H1 (cell line): ENCODE results near the gene PLXNA4. TPM values are rescaled to one million over a fixed set of nuclear protein-coding genes. Genes with fewer than 3 reads are reported as not detected.

Source experiments
- CTCF ChIA-PET: fragments of 300-600 bp; sonication (Branson Sonifier 250); formaldehyde crosslinking; loops from one replicate; lab custom pipeline; 2021; ENCODE audit not compliant: partially characterized antibody; lab: Charles Lee
- POLR2A ChIA-PET: fragments of 300-600 bp; sonication (Branson Sonifier 250); formaldehyde crosslinking; loops from one replicate; lab custom pipeline; 2021; ENCODE audit warnings: inconsistent platforms; ENCODE audit not compliant: partially characterized antibody; lab: Charles Lee
- DNase-seq, 2 experiments: peaks; one replicate each; pipeline versions ENCODE4 v3.0.0 to v3.0.0-alpha.2; 2010 to 2022; ENCODE audit warnings: low spot score in 2 of 2, low read depth in 1 of 2, mixed read lengths in 1 of 2
- FAIRE-seq: peaks from 2 replicates; lab custom pipeline; 2011; peaks lifted over from hg19 to GRCh38; lab: Jason Lieb, UNC
- H2AFZ ChIP-seq: 2 replicates; pipeline ENCODE4 v1.8.1; 2012; ENCODE audit warnings: low read length, inconsistent platforms
- H2AK5ac ChIP-seq: 2 replicates; pipeline ENCODE4 v1.6.1; 2013; ENCODE audit warnings: low read depth, low read length
- H2BK120ac ChIP-seq: replicated peaks from 2 replicates; pipeline ENCODE3; 2013; ENCODE audit warnings: low read depth, low read length, inconsistent platforms
- H2BK12ac ChIP-seq: 2 replicates; pipeline ENCODE4 v1.6.1; 2013; ENCODE audit warnings: low read depth, low read length
- H2BK15ac ChIP-seq: 2 replicates; pipeline ENCODE4 v1.6.1; 2013; ENCODE audit warnings: low read length
- H2BK20ac ChIP-seq: 2 replicates; pipeline ENCODE4 v1.6.1; 2013; ENCODE audit warnings: low read length
- H2BK5ac ChIP-seq: 2 replicates; pipeline ENCODE4 v1.6.1; 2013; ENCODE audit warnings: low read depth, low read length
- H3K14ac ChIP-seq: 2 replicates; pipeline ENCODE4 v1.6.1; 2013; ENCODE audit warnings: inconsistent platforms; ENCODE audit not compliant: insufficient read length
- H3K18ac ChIP-seq: 2 replicates; pipeline ENCODE4 v1.6.1; 2013; ENCODE audit warnings: low read length; ENCODE audit errors: extremely low read depth
- H3K23ac ChIP-seq: 2 replicates; pipeline ENCODE4 v1.6.1; 2013; ENCODE audit warnings: inconsistent platforms; ENCODE audit not compliant: insufficient read length
- H3K23me2 ChIP-seq: 2 replicates; pipeline ENCODE4 v1.6.1; 2013; ENCODE audit warnings: low read depth, low read length
- H3K27ac ChIP-seq: 2 replicates; pipeline ENCODE4 v1.6.1; 2011; ENCODE audit warnings: low read depth, low read length, inconsistent platforms
- H3K27me3 ChIP-seq, 4 experiments: replicated peaks in 1 of 4; 1 replicate in 1 of 4; 2 replicates in 3 of 4; pipeline versions ENCODE4 v1.6.1 to v1.8.1; 2011 to 2013; ENCODE audit warnings: low read length in 3 of 4, mild to moderate bottlenecking in 3 of 4, inconsistent platforms in 2 of 4, mixed read lengths in 2 of 4, moderate library complexity in 1 of 4; ENCODE audit not compliant: control insufficient read depth in 3 of 4, insufficient read depth in 3 of 4; ENCODE audit errors: extremely low read depth in 1 of 4
- H3K36me3 ChIP-seq, 4 experiments: 2 replicates each; pipeline versions ENCODE4 v1.6.1 to v1.8.1; 2011 to 2013; ENCODE audit warnings: mild to moderate bottlenecking in 4 of 4, low read length in 3 of 4, moderate library complexity in 2 of 4, control low read depth in 1 of 4, inconsistent platforms in 1 of 4; ENCODE audit not compliant: insufficient read depth in 4 of 4, control insufficient read depth in 2 of 4
- H3K4ac ChIP-seq: replicated peaks from 2 replicates; pipeline ENCODE3; 2013; ENCODE audit warnings: low read length, low read depth, mixed read lengths, inconsistent platforms; ENCODE audit not compliant: insufficient read length
- H3K4me1 ChIP-seq, 4 experiments: replicated peaks in 1 of 4; 1 replicate in 1 of 4; 2 replicates in 3 of 4; pipeline versions ENCODE4 v1.6.1 to v1.8.1; 2011 to 2013; ENCODE audit warnings: low read length in 3 of 4, inconsistent platforms in 2 of 4, mixed read lengths in 1 of 4; ENCODE audit not compliant: insufficient read depth in 4 of 4, control insufficient read depth in 3 of 4
- H3K4me2 ChIP-seq, 2 experiments: 2 replicates each; pipeline versions ENCODE4 v1.6.1 to v1.8.1; 2011 to 2013; ENCODE audit warnings: low read depth in 2 of 2, low read length in 2 of 2, control low read depth in 1 of 2, inconsistent platforms in 1 of 2, mild to moderate bottlenecking in 1 of 2; ENCODE audit not compliant: insufficient read depth in 1 of 2
- H3K4me3 ChIP-seq, 4 experiments: fragments of 200-600, 300-600 bp in 1 of 4; sonication (generic), shearing (Covaris generic), sonication (Bioruptor Twin) in 1 of 4; 2 replicates each; pipeline versions ENCODE4 v1.5.1 to v1.8.1; 2011 to 2016; ENCODE audit warnings: low read length in 4 of 4, low read depth in 3 of 4, control low read depth in 2 of 4, inconsistent platforms in 2 of 4, mild to moderate bottlenecking in 2 of 4, mixed read lengths in 1 of 4, moderate library complexity in 1 of 4; ENCODE audit not compliant: insufficient read depth in 2 of 4; ENCODE audit errors: extremely low read depth in 1 of 4
- H3K56ac ChIP-seq: replicated peaks from 2 replicates; pipeline ENCODE3; 2013; ENCODE audit warnings: low read depth, mild to moderate bottlenecking, mixed read lengths, low read length, inconsistent platforms; ENCODE audit not compliant: insufficient read length
- H3K79me1 ChIP-seq: 2 replicates; pipeline ENCODE4 v1.6.1; 2013; ENCODE audit warnings: low read depth, low read length, control low read depth
- H3K79me2 ChIP-seq, 2 experiments: 2 replicates each; pipeline versions ENCODE4 v1.6.1 to v1.8.1; 2012 to 2013; ENCODE audit warnings: low read length in 2 of 2, mild to moderate bottlenecking in 2 of 2, inconsistent platforms in 1 of 2; ENCODE audit not compliant: insufficient read depth in 2 of 2, control insufficient read depth in 1 of 2
- H3K9ac ChIP-seq, 4 experiments: replicated peaks in 1 of 4; 1 replicate in 1 of 4; 2 replicates in 3 of 4; pipeline versions ENCODE4 v1.6.1 to v1.8.1; 2011 to 2013; ENCODE audit warnings: low read depth in 3 of 4, low read length in 3 of 4, control low read depth in 2 of 4, mild to moderate bottlenecking in 2 of 4, moderate library complexity in 2 of 4, inconsistent platforms in 1 of 4; ENCODE audit errors: extremely low read depth in 1 of 4
- H3K9me3 ChIP-seq, 2 experiments: 2 replicates each; pipeline versions ENCODE4 v1.6.1 to v1.8.1; 2012 to 2013; ENCODE audit warnings: mild to moderate bottlenecking in 2 of 2, moderate library complexity in 2 of 2, control low read depth in 1 of 2, inconsistent platforms in 1 of 2, low read depth in 1 of 2, low read length in 1 of 2, mixed read lengths in 1 of 2; ENCODE audit not compliant: insufficient read depth in 2 of 2
- H4K20me1 ChIP-seq, 2 experiments: replicated peaks in 1 of 2; 2 replicates each; pipeline versions ENCODE3 to v1.8.1; 2011 to 2013; ENCODE audit warnings: inconsistent platforms in 2 of 2, low read length in 2 of 2, mild to moderate bottlenecking in 1 of 2; ENCODE audit not compliant: insufficient read depth in 2 of 2, control insufficient read depth in 1 of 2
- H4K5ac ChIP-seq: 2 replicates; pipeline ENCODE4 v1.6.1; 2013; ENCODE audit warnings: low read length, low read depth, mixed read lengths, inconsistent platforms; ENCODE audit not compliant: insufficient read length
- H4K8ac ChIP-seq: 2 replicates; pipeline ENCODE4 v1.8.0; 2013; ENCODE audit warnings: mild to moderate bottlenecking, moderate library complexity, low read length, inconsistent platforms; ENCODE audit not compliant: insufficient read depth; ENCODE audit errors: extremely low read depth
- H4K91ac ChIP-seq: replicated peaks from 2 replicates; pipeline ENCODE3; 2013; ENCODE audit warnings: low read length, mixed read lengths, inconsistent platforms; ENCODE audit not compliant: insufficient read length
- GTF2F1 ChIP-seq: IDR thresholded peaks from 2 replicates; pipeline ENCODE4 v1.6.1; 2012; ENCODE audit warnings: low read depth, low read length, improper control_type of control experiment, borderline replicate concordance
- HDAC6 ChIP-seq: IDR thresholded peaks from one replicate; pipeline ENCODE4 v1.7.1; 2012; ENCODE audit warnings: low read depth, mild to moderate bottlenecking, inconsistent platforms, low read length, moderate library complexity
- RFX5 ChIP-seq: IDR thresholded peaks from 2 replicates; pipeline ENCODE4 v1.6.1; 2011; ENCODE audit warnings: low read depth, low read length, improper control_type of control experiment, borderline replicate concordance
- RXRA ChIP-seq: IDR thresholded peaks from 2 replicates; pipeline ENCODE4 v1.6.1; 2011; ENCODE audit warnings: low read depth, mild to moderate bottlenecking, low read length, moderate library complexity; ENCODE audit not compliant: insufficient read depth
- USF2 ChIP-seq: IDR thresholded peaks from 2 replicates; pipeline ENCODE4 v1.6.1; 2011; ENCODE audit warnings: low read length, improper control_type of control experiment
- WGBS, 2 experiments: shearing (Covaris generic) in 1 of 2; methylation state at CpG; one replicate each; pipeline versions ENCODE4 v1.1.6 to v1.1.7; 2013 to 2015; ENCODE audit warnings: low lambda C conversion rate in 2 of 2, mixed read lengths in 2 of 2, inconsistent platforms in 1 of 2, low coverage in 1 of 2, missing lambda C conversion rate in 1 of 2; ENCODE audit not compliant: insufficient replicate concordance in 2 of 2, insufficient coverage in 1 of 2, insufficient read length in 1 of 2; ENCODE audit errors: extremely low coverage in 1 of 2, missing lambda C conversion rate in 1 of 2; 5-methylcytosine and 5-hydroxymethylcytosine counted together
- polyA plus RNA-seq, 7 experiments: library from polyadenylated mRNA; depleted of rRNA in 3 of 7; stranded (reverse) in 5 of 7; unstranded in 2 of 7; fragments of >200 nt in 5 of 7; fragments of 200-250 nt in 2 of 7; gene quantifications; 1 replicate in 5 of 7; 2 replicates in 1 of 7; 4 replicates in 1 of 7; pipeline versions ENCODE4 v1.2.1 to v1.2.3, GENCODE V29; 2011 to 2013; ENCODE audit warnings: missing spikeins in 2 of 7, mixed read lengths in 2 of 7
- total RNA-seq: library from RNA; stranded (reverse); fragmentation: NEBNext Ultra II Directional; extraction: Animal tissue kit (Norgen Biotek cat#: 25700); gene quantifications from 2 replicates; pipeline ENCODE4 v1.2.1, GENCODE V29; 2021

The PLXNA4 gene
- total and polyA plus RNA-seq, 2 of the 8 experiments (the other 6 are each of a cell fraction or from before 2014, with no cell fraction given) = 0.76 to 0.79 TPM

GRCh38 chr7:132092106-132092505, 484.2 kb downstream of the PLXNA4 start:
- Histone ChIP-seq H2AK5ac (no peak overlapping the region), H3K27me3 (no peaks in the 10 kb centered on the region; a peak in 1 of 7 replicates), H3K4ac (no peak overlapping the region), H2BK15ac (no peak overlapping the region), H2BK12ac (no peak overlapping the region), H3K23ac (no peak overlapping the region), H3K79me1 (no peaks in the 10 kb centered on the region), H4K91ac (no peak overlapping the region), H3K18ac (no peak overlapping the region), H2BK20ac (no peak overlapping the region), H3K4me3 (no peak overlapping the region), H3K79me2 (no peaks in the 10 kb centered on the region), H2AFZ (no peak overlapping the region), H3K27ac (no peak overlapping the region)
- CTCF ChIA-PET = interaction anchor here (1.0 to 1.3 kb wide), 4 partner anchors 9 to 158 kb away, joined by 3 to 4 read pairs (median 4); no protein-coding TSS in a partner anchor
- DNase-seq = no peak
- no peak for TF ChIP-seq RXRA
- no peak for TF ChIP-seq USF2
- no peak for TF ChIP-seq HDAC6
- TF ChIP-seq GTF2F1 = no peak
- TF ChIP-seq RFX5 = no peak
- TF ChIP-seq, all 59 proteins: peak for 0
- H4K20me1 ChIP-seq = no peaks in the 10 kb centered on the region
- no peaks in the 10 kb centered on the region; a peak in 1 of 7 replicates for H3K4me1 ChIP-seq
- no peaks in the 10 kb centered on the region for H3K9me3 ChIP-seq
- no peak overlapping the region for H3K4me2 ChIP-seq
- H4K5ac ChIP-seq = no peak overlapping the region
- H3K36me3 ChIP-seq = no peaks in the 10 kb centered on the region
- no peak for FAIRE-seq
- no peak overlapping the region for H3K14ac ChIP-seq
- H4K8ac ChIP-seq = no peak overlapping the region
- WGBS, 2 experiments = 81% methylated on average over 4 of the region's 4 CpGs; no CpG with 5 or more reads in 1 of the 2 experiments
- POLR2A ChIA-PET = no interaction called here
- no peak overlapping the region for H2BK120ac ChIP-seq
- no peak overlapping the region for H3K9ac ChIP-seq
- H2BK5ac ChIP-seq = no peak overlapping the region
- H3K23me2 ChIP-seq = no peaks in the 10 kb centered on the region
- H3K56ac ChIP-seq = no peak overlapping the region
